Breast epithelium (tissue), 4 donors: ENCODE measurements around the gene BRD7. TPM values are rescaled to one million over a fixed set of nuclear protein-coding genes. Genes with fewer than 3 reads are reported as not detected.

Source experiments
- DNase-seq, 2 donors: peaks; one replicate each; pipeline ENCODE4 v3.0.0-alpha.2; 2019; ENCODE audit warnings: low spot score in 2 of 2
- H3K27ac ChIP-seq, 2 donors: fragments of 200-600 bp; sonication (generic) in 1 of 2; one replicate each; pipeline ENCODE4 v1.5.1; 2016 to 2019; ENCODE audit warnings: mild to moderate bottlenecking in 1 of 2
- H3K27me3 ChIP-seq, 2 donors: fragments of 200-600 bp; sonication (generic) in 1 of 2; one replicate each; pipeline versions ENCODE4 v1.5.1 to v1.6.0; 2017 to 2019; ENCODE audit warnings: control low read depth in 1 of 2, mild to moderate bottlenecking in 1 of 2
- H3K36me3 ChIP-seq: fragments of 200-600 bp; one replicate; pipeline ENCODE4 v1.5.1; 2019
- H3K4me1 ChIP-seq, 2 donors: fragments of 200-600 bp; sonication (generic); one replicate each; pipeline ENCODE4 v1.5.1; 2016 to 2019; ENCODE audit warnings: control low read depth in 1 of 2
- H3K4me3 ChIP-seq, 3 donors: fragments of 200-600 bp; sonication (generic); 1 replicate in 2 of 3; 2 replicates in 1 of 3; pipeline ENCODE4 v1.5.1; 2016 to 2019; ENCODE audit warnings: mild to moderate bottlenecking in 3 of 3, moderate library complexity in 2 of 3
- H3K9me3 ChIP-seq, 2 donors: fragments of 200-600 bp; sonication (generic) in 1 of 2; one replicate each; pipeline ENCODE4 v1.5.1; 2016 to 2019; ENCODE audit warnings: control low read depth in 1 of 2
- POLR2A ChIP-seq: fragments of 450-650 bp; IDR thresholded peaks from one replicate; pipeline ENCODE4 v1.6.1; 2016; ENCODE audit warnings: antibody characterized with exemption, mild to moderate bottlenecking, moderate library complexity
- POLR2AphosphoS5 ChIP-seq, 3 donors: sonication (generic); formaldehyde crosslinking; IDR thresholded peaks; one replicate each; pipeline ENCODE4 v1.6.1; 2017; ENCODE audit warnings: antibody characterized with exemption in 3 of 3
- intact Hi-C: fragments of 100-400 bp; cut with DNase I; formaldehyde crosslinking; loops from one replicate; pipeline ENCODE4 v1.15.1; 2023; ENCODE audit warnings: low total_unique reads
- total RNA-seq, 3 donors: library from RNA; depleted of rRNA; stranded (reverse); fragments of >200 nt; gene quantifications; one replicate each; pipeline ENCODE4 v1.1.0, GENCODE V29; 2016
- TF ChIP-seq, protein P1 (sequence below), 3 donors: fragments of 450-650 bp; IDR thresholded peaks; one replicate each; pipeline ENCODE4 v1.5.1; 2016 to 2017; ENCODE audit warnings: antibody characterized with exemption in 3 of 3, mild to moderate bottlenecking in 3 of 3, moderate library complexity in 3 of 3

Gene BRD7
- total RNA-seq, 3 donors from 2014 or later, result 42.0 to 53.9 (median 43.0) TPM

DNA sequence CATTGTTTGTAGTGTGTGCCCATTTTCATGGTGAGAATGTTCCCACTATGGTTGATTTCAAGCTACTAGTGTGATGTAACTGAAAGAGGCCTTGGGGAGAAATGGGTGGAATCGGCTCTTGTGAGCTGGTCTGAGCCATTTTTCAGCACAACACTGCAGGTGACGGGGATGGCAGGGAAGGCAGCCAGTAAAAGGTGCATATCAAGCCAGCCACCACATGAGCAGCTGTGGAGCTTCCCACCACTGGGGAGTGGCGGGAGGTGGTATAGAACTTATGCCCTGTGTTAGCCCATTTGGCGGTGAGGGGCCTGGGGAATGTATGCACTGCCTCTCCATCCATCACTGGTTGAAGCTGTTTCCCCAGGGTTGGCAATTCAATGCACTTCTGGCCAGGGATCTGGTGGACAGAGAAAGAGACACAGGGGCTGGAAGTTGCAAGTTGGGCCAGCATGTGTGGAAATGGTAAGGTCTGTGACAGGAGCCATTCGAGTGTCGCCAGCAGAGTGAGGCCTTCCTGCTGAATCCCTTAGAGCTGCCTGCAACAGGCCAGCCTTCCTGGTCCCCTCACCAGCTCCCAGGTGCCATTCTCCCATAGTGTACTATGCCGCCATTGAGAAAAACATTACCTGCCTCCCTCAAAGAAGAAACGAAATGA lies 31.7 kb upstream of the BRD7 start:
- Histone ChIP-seq H3K4me1 (no peaks in the 10 kb centered on the region), H3K27me3 (no peaks in the 10 kb centered on the region), H3K36me3 (no peaks in the 10 kb centered on the region), H3K4me3 (no peak overlapping the region), H3K27ac (no peak overlapping the region), H3K9me3 (no peaks in the 10 kb centered on the region)
- intact Hi-C loops, result no loop called here
- TF ChIP-seq POLR2A, result no peak
- TF ChIP-seq, protein P1, sequence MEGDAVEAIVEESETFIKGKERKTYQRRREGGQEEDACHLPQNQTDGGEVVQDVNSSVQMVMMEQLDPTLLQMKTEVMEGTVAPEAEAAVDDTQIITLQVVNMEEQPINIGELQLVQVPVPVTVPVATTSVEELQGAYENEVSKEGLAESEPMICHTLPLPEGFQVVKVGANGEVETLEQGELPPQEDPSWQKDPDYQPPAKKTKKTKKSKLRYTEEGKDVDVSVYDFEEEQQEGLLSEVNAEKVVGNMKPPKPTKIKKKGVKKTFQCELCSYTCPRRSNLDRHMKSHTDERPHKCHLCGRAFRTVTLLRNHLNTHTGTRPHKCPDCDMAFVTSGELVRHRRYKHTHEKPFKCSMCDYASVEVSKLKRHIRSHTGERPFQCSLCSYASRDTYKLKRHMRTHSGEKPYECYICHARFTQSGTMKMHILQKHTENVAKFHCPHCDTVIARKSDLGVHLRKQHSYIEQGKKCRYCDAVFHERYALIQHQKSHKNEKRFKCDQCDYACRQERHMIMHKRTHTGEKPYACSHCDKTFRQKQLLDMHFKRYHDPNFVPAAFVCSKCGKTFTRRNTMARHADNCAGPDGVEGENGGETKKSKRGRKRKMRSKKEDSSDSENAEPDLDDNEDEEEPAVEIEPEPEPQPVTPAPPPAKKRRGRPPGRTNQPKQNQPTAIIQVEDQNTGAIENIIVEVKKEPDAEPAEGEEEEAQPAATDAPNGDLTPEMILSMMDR (IDR thresholded peaks at IDR 0.05), result no peak
- no peak for TF ChIP-seq POLR2AphosphoS5 (IDR thresholded peaks at IDR 0.05)
- no peak for DNase-seq

- DNase-seq, result no peak
- TF ChIP-seq, protein P1 (IDR thresholded peaks at IDR 0.05), result no peak
- TF ChIP-seq POLR2AphosphoS5 (IDR thresholded peaks at IDR 0.05), result no peak
- TF ChIP-seq POLR2A, result no peak
Observed at GRCh38 chr16:50399411-50399810, 30.6 kb upstream of the BRD7 start.

DNA sequence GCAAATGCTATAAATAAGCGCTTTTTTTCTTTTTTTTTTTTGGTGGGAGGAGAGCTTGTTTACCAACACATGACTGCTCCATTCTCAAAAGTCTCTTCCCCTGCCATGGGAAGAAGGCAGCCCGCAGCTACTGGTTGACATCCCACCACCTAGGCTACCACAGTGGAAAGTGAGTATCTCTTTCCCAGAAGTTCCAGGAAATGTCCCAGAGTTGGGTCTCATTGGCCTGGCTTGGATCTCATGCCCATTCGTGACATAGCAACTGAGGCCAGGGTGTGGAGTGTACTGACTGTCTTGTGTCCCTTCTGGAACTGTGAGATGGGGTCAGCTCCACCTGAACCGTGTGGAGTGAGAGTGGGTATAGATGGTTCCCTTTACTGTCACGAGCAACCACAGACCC lies 29.5 kb upstream of the BRD7 start:
- Histone ChIP-seq H3K36me3 (no peaks in the 10 kb centered on the region), H3K9me3 (no peaks in the 10 kb centered on the region), H3K27ac (no peak overlapping the region), H3K27me3 (no peaks in the 10 kb centered on the region), H3K4me3 (no peak overlapping the region), H3K4me1 (no peaks in the 10 kb centered on the region)
- DNase-seq, result no peak
- TF ChIP-seq POLR2A (no peak), POLR2AphosphoS5 (IDR thresholded peaks at IDR 0.05) (no peak)
- TF ChIP-seq, protein P1 (IDR thresholded peaks at IDR 0.05), result no peak
- intact Hi-C loops, result no loop called here

More at GRCh38 chr16:50399411-50399810, 30.6 kb upstream of the BRD7 start:
- Histone ChIP-seq H3K36me3 (no peaks in the 10 kb centered on the region), H3K4me3 (no peak overlapping the region), H3K27me3 (no peaks in the 10 kb centered on the region), H3K4me1 (no peaks in the 10 kb centered on the region), H3K9me3 (no peaks in the 10 kb centered on the region), H3K27ac (no peak overlapping the region)
- intact Hi-C loops, result no loop called here

GRCh38 chr16:50396761-50397535 lies 28.2 kb upstream of the BRD7 start:
- Histone ChIP-seq H3K9me3 (no peaks in the 10 kb centered on the region), H3K27ac (no peak overlapping the region), H3K4me1 (no peaks in the 10 kb centered on the region), H3K4me3 (no peak overlapping the region), H3K27me3 (no peaks in the 10 kb centered on the region), H3K36me3 (no peaks in the 10 kb centered on the region)
- DNase-seq, result no peak
- TF ChIP-seq POLR2AphosphoS5 (IDR thresholded peaks at IDR 0.05), result no peak
- no peak for TF ChIP-seq POLR2A
- TF ChIP-seq, protein P1 (IDR thresholded peaks at IDR 0.05), result no peak
- intact Hi-C loops, result no loop called here
